Adrenal gland (tissue), 12 donors: Measurements from ENCODE around the gene CTRB2. TPM values are rescaled to one million over a fixed set of nuclear protein-coding genes. Genes with fewer than 3 reads are reported as not detected.
A peak's percentile ranks its signal among the peaks of the same experiment; 100 is the strongest.

Experiments used
- DNase-seq, 7 donors: peaks; one replicate each; pipeline ENCODE4 v3.0.0-alpha.2; 2019 to 2020
- H3K27ac ChIP-seq, 5 donors: fragments of 200-600 bp; sonication (generic) in 4 of 5; 1 replicate in 3 of 5; 2 replicates in 2 of 5; pipeline versions ENCODE4 v1.5.1 to v1.8.0; 2016 to 2020; ENCODE audit warnings: mild to moderate bottlenecking in 1 of 5
- H3K27me3 ChIP-seq: fragments of 200-600 bp; 2 replicates; pipeline ENCODE4 v1.8.0; 2021
- H3K36me3 ChIP-seq, 2 donors: fragments of 200-600 bp; replicated peaks in 1 of 2; 1 replicate in 1 of 2; 2 replicates in 1 of 2; pipeline versions ENCODE4 v1.5.1 to v1.8.0; 2018 to 2022
- H3K4me1 ChIP-seq, 2 donors: fragments of 200-600 bp; replicated peaks in 1 of 2; 1 replicate in 1 of 2; 2 replicates in 1 of 2; pipeline versions ENCODE4 v1.5.1 to v1.8.0; 2018 to 2021
- H3K4me3 ChIP-seq, 4 donors: fragments of 200-600 bp; sonication (generic) in 3 of 4; one replicate each; pipeline ENCODE4 v1.5.1; 2016 to 2018
- H3K9me3 ChIP-seq, 3 donors: fragments of 200-600 bp; sonication (generic) in 1 of 3; replicated peaks in 1 of 3; 1 replicate in 2 of 3; 2 replicates in 1 of 3; pipeline versions ENCODE4 v1.5.1 to v1.8.0; 2016 to 2021
- CTCF ChIP-seq, 6 experiments: fragments of 450-650 bp in 4 of 6; fragments of 200-600 bp in 2 of 6; sonication (generic) in 1 of 6; IDR thresholded peaks; 1 replicate in 5 of 6; 2 replicates in 1 of 6; pipeline versions ENCODE4 v1.5.1 to v1.8.0; 2016 to 2021; ENCODE audit warnings: antibody characterized with exemption in 6 of 6, mild to moderate bottlenecking in 2 of 6, moderate library complexity in 1 of 6
- POLR2A ChIP-seq, 2 donors: fragments of 450-650 bp; IDR thresholded peaks; one replicate each; pipeline ENCODE4 v1.6.1; 2017; ENCODE audit warnings: antibody characterized with exemption in 2 of 2, mild to moderate bottlenecking in 2 of 2, moderate library complexity in 1 of 2
- WGBS, 4 donors: extraction: QIAGEN DNeasy Blood & Tissue Kit in 2 of 4; methylation state at CpG; one replicate each; pipeline versions ENCODE4 v1.1.5 to v1.1.7; 2013 to 2017; 5-methylcytosine and 5-hydroxymethylcytosine counted together
- intact Hi-C, 2 donors: fragments of 100-400 bp; cut with DNase I; formaldehyde crosslinking; loops; one replicate each; pipeline versions ENCODE4 v1.14.1 to v1.15.0; 2022 to 2023
- polyA plus RNA-seq, 3 donors: library from polyadenylated mRNA; stranded (reverse); fragments of 200-250 nt in 2 of 3; fragments of 350-450 nt in 1 of 3; fragmentation: Illumina TruSeq in 1 of 3; extraction: RNeasy Lipid Tissue Mini Kit (QIAGEN cat#74804) in 1 of 3; gene quantifications; one replicate each; pipeline ENCODE4 v1.2.3, GENCODE V29; 2013 to 2014
- total RNA-seq, 9 donors: library from RNA; depleted of rRNA in 4 of 9; stranded (reverse); fragments of >200 nt in 4 of 9; fragments of 120-200 nt in 1 of 9; fragmentation: NEBNext Ultra II Directional in 1 of 9; extraction: Animal tissue kit (Norgen Biotek cat#: 25700) in 1 of 9; gene quantifications; one replicate each; pipeline versions ENCODE4 v1.1.0 to v1.2.4, GENCODE V29; 2013 to 2023
- donor health status: healthy with polysubstance abuse.
- donor health status: Bipolar disorder and iron deficiency.
- donor health status: DM: yes; HTN: yes; CAD: no.
- donor health status: DM: no; HTN: no; CAD: no.
- donor health status: DM: no; HTN: no; CAD: no.
- donor health status: DM: yes; HTN: yes; CAD: no.

The CTRB2 gene
- total and polyA plus RNA-seq, 12 donors = 0.88 to 15.1 (median 3.3) TPM; not detected in 5

GRCh38 chr16:75219838-75220237 is 12.9 kb upstream of the CTRB2 start:
- DNase-seq = no peak
- Histone ChIP-seq H3K4me3 (no peak overlapping the region), H3K27ac (no peak overlapping the region), H3K4me1 (peaks cover 8 to 14% of the 10 kb centered on the region in 2 donors), H3K9me3 (no peaks in the 10 kb centered on the region), H3K27me3 (no peaks in the 10 kb centered on the region), H3K36me3 (no peaks in the 10 kb centered on the region)
- TF ChIP-seq CTCF (IDR thresholded peaks at IDR 0.05) (no peak), POLR2A (IDR thresholded peaks at IDR 0.05) (no peak)
- intact Hi-C loops = no loop called here
- WGBS, 4 donors = 65 to 79% (median 74%) methylated on average over 5 of the region's 5 CpGs

- no peak overlapping the region for H3K27ac ChIP-seq
- no peaks in the 10 kb centered on the region for H3K36me3 ChIP-seq
- no peak overlapping the region for H3K4me3 ChIP-seq
- H3K4me1 ChIP-seq = peaks cover 8 to 14% of the 10 kb centered on the region in 2 donors
- DNase-seq = no peak
- intact Hi-C loops = no loop called here
- H3K27me3 ChIP-seq = no peaks in the 10 kb centered on the region
- WGBS, 4 donors = 75 to 82% (median 80%) methylated on average over 3 to 4 of the region's 4 CpGs
- TF ChIP-seq POLR2A (IDR thresholded peaks at IDR 0.05) (no peak), CTCF (IDR thresholded peaks at IDR 0.05) (no peak)
- no peaks in the 10 kb centered on the region for H3K9me3 ChIP-seq
Measured at GRCh38 chr16:75219088-75219487, 12.1 kb upstream of the CTRB2 start.

- H3K27me3 ChIP-seq = no peaks in the 10 kb centered on the region
- H3K27ac ChIP-seq = peak within 1 kb of the TSS in 3 of 5 donors; percentile 45 to 78 (median 73)
- DNase-seq = peak in 6 of 7 donors; percentile 40 to 62 (median 54)
- no peaks in the 10 kb centered on the region for H3K36me3 ChIP-seq
- intact Hi-C loops = no loop called here
- H3K4me3 ChIP-seq = no peak within 1 kb of the TSS
- no peak for TF ChIP-seq CTCF (IDR thresholded peaks at IDR 0.05)
- TF ChIP-seq POLR2A (IDR thresholded peaks at IDR 0.05) = no peak
- peaks cover 8 to 14% of the 10 kb centered on the region in 2 donors for H3K4me1 ChIP-seq
- WGBS, 4 donors = 64 to 84% (median 70%) methylated on average over 8 to 19 of the region's 19 CpGs
- no peaks in the 10 kb centered on the region for H3K9me3 ChIP-seq
Measured at GRCh38 chr16:75218256-75219076, 11.5 kb upstream of the CTRB2 start, which contains the start of gene CTRB1. Gene CTRB1, plus strand, starts transcription at chr16:75218988. Its CDS starts 20 bp downstream, at chr16:75219008.

- no peak for TF ChIP-seq POLR2A (IDR thresholded peaks at IDR 0.05)
- no peak for TF ChIP-seq CTCF (IDR thresholded peaks at IDR 0.05)
- H3K4me3 ChIP-seq = no peak overlapping the region
- intact Hi-C loops = no loop called here
Measured at GRCh38 chr16:75217389-75217851, 10.5 kb upstream of the CTRB2 start.

More at GRCh38 chr16:75217389-75217851, 10.5 kb upstream of the CTRB2 start:
- peaks cover 8 to 14% of the 10 kb centered on the region in 2 donors for H3K4me1 ChIP-seq
- H3K36me3 ChIP-seq = no peaks in the 10 kb centered on the region
- no peaks in the 10 kb centered on the region for H3K9me3 ChIP-seq
- no peaks in the 10 kb centered on the region for H3K27me3 ChIP-seq
- peak overlapping the region in 3 of 5 donors; percentile 45 to 78 (median 73) for H3K27ac ChIP-seq
- peak; percentile 52 to 82 (median 76) for DNase-seq
- 48 to 63% (median 55%) methylated on average over 11 of the region's 11 CpGs for WGBS, 4 donors
